BJ (cell line): ENCODE measurements around the gene MAPK10. TPM values are rescaled to one million over a fixed set of nuclear protein-coding genes. Genes with fewer than 3 reads are reported as not detected.

Experiments
- CTCF ChIA-PET: fragments of 350-600 bp; formaldehyde crosslinking; extraction: SDS; loops from one replicate; lab custom pipeline; 2021; ENCODE audit warnings: antibody characterized with exemption, inconsistent platforms; lab: Yijun Ruan, JAX
- POLR2A ChIA-PET: fragments of 300-600 bp; sonication (Branson Sonifier 250); formaldehyde crosslinking; extraction: SDS; loops from one replicate; lab custom pipeline; 2021; ENCODE audit warnings: antibody characterized with exemption; lab: Charles Lee
- DNase-seq: peaks from one replicate; pipeline ENCODE4 v3.0.0-alpha.2; 2011; ENCODE audit warnings: low read depth
- H3K27me3 ChIP-seq: 2 replicates; pipeline ENCODE4 v1.6.0; 2011; ENCODE audit warnings: low read length; ENCODE audit not compliant: control insufficient read depth, insufficient read depth
- H3K36me3 ChIP-seq: 2 replicates; pipeline ENCODE4 v1.5.1; 2011; ENCODE audit warnings: low read length; ENCODE audit not compliant: control insufficient read depth, insufficient read depth
- H3K4me3 ChIP-seq: 2 replicates; pipeline ENCODE4 v1.5.1; 2011; ENCODE audit warnings: low read depth, mild to moderate bottlenecking, control low read depth, low read length
- CTCF ChIP-seq: IDR thresholded peaks from 2 replicates; pipeline ENCODE4 v1.5.1; 2011; ENCODE audit warnings: low read depth, mild to moderate bottlenecking, control low read depth, inconsistent platforms, low read length, moderate library complexity; ENCODE audit not compliant: insufficient read depth
- polyA plus RNA-seq: library from polyadenylated mRNA; depleted of rRNA; stranded (reverse); fragments of >200 nt; gene quantifications from 2 replicates; pipeline ENCODE4 v1.2.3, GENCODE V29; 2011

Gene MAPK10
- polyA plus RNA-seq, 1 experiment = 0.86 TPM

GRCh38 chr4:86151196-86151595 lies 208.7 kb downstream of the MAPK10 start:
- ChIA-PET POLR2A (no interaction called here), CTCF (no interaction called here)
- Histone ChIP-seq H3K36me3 (no peaks in the 10 kb centered on the region), H3K4me3 (no peak overlapping the region), H3K27me3 (no peaks in the 10 kb centered on the region)
- DNase-seq = no peak
- TF ChIP-seq CTCF = no peak

- POLR2A ChIA-PET = no interaction called here
- Histone ChIP-seq H3K4me3 (no peak overlapping the region), H3K27me3 (no peaks in the 10 kb centered on the region), H3K36me3 (no peaks in the 10 kb centered on the region)
- no peak for DNase-seq
- no peak for TF ChIP-seq CTCF
- CTCF ChIA-PET = no interaction called here
Measured at GRCh38 chr4:86141161-86141560, 218.7 kb downstream of the MAPK10 start.

GRCh38 chr4:86132468-86132867 lies 227.4 kb downstream of the MAPK10 start:
- no peak for DNase-seq
- no peak for TF ChIP-seq CTCF
- no peak overlapping the region for H3K4me3 ChIP-seq
- ChIA-PET POLR2A (no interaction called here), CTCF (no interaction called here)
- no peaks in the 10 kb centered on the region for H3K36me3 ChIP-seq
- H3K27me3 ChIP-seq = no peaks in the 10 kb centered on the region

- DNase-seq = no peak
- H3K36me3 ChIP-seq = no peaks in the 10 kb centered on the region
- H3K4me3 ChIP-seq = no peak overlapping the region
- TF ChIP-seq CTCF = no peak
- CTCF ChIA-PET = no interaction called here
- POLR2A ChIA-PET = no interaction called here
- no peaks in the 10 kb centered on the region for H3K27me3 ChIP-seq
Measured at GRCh38 chr4:86131456-86131855, 228.4 kb downstream of the MAPK10 start.

- Histone ChIP-seq H3K4me3 (no peak overlapping the region), H3K36me3 (no peaks in the 10 kb centered on the region), H3K27me3 (no peaks in the 10 kb centered on the region)
- no peak for DNase-seq
- TF ChIP-seq CTCF = no peak
- ChIA-PET CTCF (no interaction called here), POLR2A (no interaction called here)
Measured at GRCh38 chr4:86130160-86130933, 229.5 kb downstream of the MAPK10 start.
